ENCODE data around the gene CSNK1G1. TPM values are rescaled to one million over a fixed set of nuclear protein-coding genes. Genes with fewer than 3 reads are reported as not detected.
A peak's percentile ranks its signal among the peaks of the same experiment; 100 is the strongest.

CSNK1G1 gene
- total RNA-seq, 1 donor from 2014 or later, result 19.8 TPM

GRCh38 chr15:64164436-64164835 lies 191.5 kb downstream of the CSNK1G1 start:
- H3K27ac ChIP-seq, result peak overlapping the region; percentile 96
- intact Hi-C loops (cut with DNase I), result no loop called here
- TF ChIP-seq, protein P1, sequence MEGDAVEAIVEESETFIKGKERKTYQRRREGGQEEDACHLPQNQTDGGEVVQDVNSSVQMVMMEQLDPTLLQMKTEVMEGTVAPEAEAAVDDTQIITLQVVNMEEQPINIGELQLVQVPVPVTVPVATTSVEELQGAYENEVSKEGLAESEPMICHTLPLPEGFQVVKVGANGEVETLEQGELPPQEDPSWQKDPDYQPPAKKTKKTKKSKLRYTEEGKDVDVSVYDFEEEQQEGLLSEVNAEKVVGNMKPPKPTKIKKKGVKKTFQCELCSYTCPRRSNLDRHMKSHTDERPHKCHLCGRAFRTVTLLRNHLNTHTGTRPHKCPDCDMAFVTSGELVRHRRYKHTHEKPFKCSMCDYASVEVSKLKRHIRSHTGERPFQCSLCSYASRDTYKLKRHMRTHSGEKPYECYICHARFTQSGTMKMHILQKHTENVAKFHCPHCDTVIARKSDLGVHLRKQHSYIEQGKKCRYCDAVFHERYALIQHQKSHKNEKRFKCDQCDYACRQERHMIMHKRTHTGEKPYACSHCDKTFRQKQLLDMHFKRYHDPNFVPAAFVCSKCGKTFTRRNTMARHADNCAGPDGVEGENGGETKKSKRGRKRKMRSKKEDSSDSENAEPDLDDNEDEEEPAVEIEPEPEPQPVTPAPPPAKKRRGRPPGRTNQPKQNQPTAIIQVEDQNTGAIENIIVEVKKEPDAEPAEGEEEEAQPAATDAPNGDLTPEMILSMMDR (IDR thresholded peaks at IDR 0.05), result no peak
- peaks cover 28% of the 10 kb centered on the region for H3K4me1 ChIP-seq
- H3K27me3 ChIP-seq, result no peaks in the 10 kb centered on the region
- H3K9me3 ChIP-seq, result no peaks in the 10 kb centered on the region
- DNase-seq (no peak), ATAC-seq (no peak)
- H3K36me3 ChIP-seq, result peaks cover 23% of the 10 kb centered on the region
- H3K4me3 ChIP-seq, result no peak overlapping the region

DNA sequence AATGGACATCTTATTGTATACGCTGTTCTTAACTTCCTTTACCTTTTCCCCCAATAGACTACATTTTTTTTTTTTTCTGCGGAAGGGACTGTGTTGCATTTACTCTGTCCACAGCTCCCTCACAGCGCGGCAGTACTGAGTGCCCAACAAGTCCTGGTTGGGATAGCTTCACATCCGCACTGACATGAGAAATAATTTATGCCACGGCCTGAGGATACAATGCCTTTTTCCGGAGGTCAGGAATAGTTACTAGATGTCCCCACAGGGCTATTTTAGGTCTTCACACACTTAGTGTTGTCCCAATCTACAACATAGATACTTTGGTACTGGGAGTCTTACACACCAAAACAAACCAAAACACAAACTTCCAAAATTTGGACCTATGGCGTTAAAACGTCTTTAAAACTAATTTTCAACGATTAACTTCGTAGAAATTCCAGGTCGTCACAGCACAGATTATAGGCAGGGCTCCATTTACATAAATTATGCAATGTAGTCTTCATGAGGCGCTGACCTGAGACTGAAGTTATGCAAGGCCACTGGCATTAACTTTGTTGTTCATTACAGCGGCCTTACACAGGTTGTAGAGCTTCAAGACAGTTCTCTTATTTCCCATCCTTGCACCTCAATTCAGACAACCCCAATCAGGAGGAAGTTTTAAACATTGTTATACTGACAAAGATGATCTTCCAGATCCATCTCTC lies 192.2 kb downstream of the CSNK1G1 start:
- peak overlapping the region; percentile 89 for H3K4me3 ChIP-seq
- intact Hi-C loops (cut with DNase I), result no loop called here
- no peaks in the 10 kb centered on the region for H3K9me3 ChIP-seq
- DNase-seq (no peak), ATAC-seq (peak; percentile 3)
- no peaks in the 10 kb centered on the region for H3K27me3 ChIP-seq
- H3K27ac ChIP-seq, result peak overlapping the region; percentile 96
- TF ChIP-seq, protein P1 (IDR thresholded peaks at IDR 0.05), result no peak
- peaks cover 32% of the 10 kb centered on the region for H3K4me1 ChIP-seq
- peaks cover 29% of the 10 kb centered on the region for H3K36me3 ChIP-seq

DNA sequence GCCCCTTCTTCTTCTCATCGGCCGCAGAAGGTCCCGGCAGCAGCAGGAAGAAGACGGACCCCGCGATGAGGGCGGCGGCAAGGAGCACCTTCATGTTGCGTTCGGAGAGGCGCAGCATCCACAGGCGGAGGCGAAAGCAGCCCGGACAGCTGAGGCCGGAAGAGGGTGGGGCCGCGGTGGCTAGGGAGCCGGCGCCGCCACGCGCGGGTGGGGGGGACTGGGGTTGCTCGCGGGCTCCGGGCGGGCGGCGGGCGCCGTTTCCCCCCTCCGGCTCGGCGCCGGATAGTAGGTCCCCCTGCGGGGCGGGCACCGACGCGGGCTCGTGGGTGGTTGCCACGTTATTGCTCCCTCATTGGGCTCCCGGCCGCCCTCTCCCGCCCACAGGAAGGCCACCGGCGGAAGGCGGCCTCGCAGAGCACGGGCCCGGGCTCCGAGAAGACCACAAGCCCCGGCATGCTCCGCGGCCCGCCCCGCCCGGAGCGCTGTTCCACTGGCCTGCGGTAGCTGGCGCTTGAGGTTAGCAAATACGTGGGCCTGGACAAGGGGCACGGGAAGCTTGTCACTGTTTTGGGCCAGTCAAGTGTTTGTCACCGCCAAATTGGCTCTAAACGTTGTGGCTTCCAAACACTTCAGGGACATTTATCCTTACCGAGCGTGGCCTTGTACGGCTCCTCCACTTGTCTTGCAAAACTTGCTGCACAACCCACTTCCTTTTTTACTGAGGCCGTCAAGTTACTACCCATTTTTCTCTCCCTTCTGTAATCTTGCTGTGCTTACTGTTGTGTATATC lies 192.9 kb downstream of the CSNK1G1 start, which contains the start of gene PPIB:
PPIB (minus strand) TSS at position 154 of the 790 bp plus-strand sequence; CDS start at position 118, 36 bp downstream.
- H3K36me3 ChIP-seq, result peaks cover 36% of the 10 kb centered on the region
- H3K4me1 ChIP-seq, result peaks cover 37% of the 10 kb centered on the region
- no peaks in the 10 kb centered on the region for H3K27me3 ChIP-seq
- H3K27ac ChIP-seq, result peak within 1 kb of the TSS; percentile 96
- H3K4me3 ChIP-seq, result peak within 1 kb of the TSS; percentile 89
- no peaks in the 10 kb centered on the region for H3K9me3 ChIP-seq
- peak; percentile 96 for ATAC-seq
- DNase-seq, result peak; percentile 100
- intact Hi-C loops (cut with DNase I), result no loop called here
- TF ChIP-seq, protein P1 (IDR thresholded peaks at IDR 0.05), result peak; percentile 51

DNA sequence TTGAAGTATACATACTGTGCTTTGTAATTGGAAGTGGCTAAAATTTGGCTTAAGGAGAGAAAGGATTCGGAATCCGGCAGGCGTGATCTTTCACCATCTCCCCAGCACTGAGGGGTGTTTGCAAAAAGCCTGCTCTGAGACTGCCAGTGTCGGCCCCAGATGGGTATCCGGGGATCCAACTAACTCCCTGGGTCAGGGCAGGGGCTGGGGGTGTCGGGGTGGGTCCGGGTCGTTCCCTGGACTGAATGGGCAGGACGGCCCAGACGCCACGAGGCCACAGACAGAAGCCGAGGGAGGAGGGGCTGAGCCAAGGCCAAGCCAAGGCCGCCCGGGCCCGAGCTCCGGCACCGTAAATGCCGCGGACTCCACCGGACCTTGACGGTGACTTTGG lies 193.5 kb downstream of the CSNK1G1 start:
- TF ChIP-seq, protein P1 (IDR thresholded peaks at IDR 0.05), result no peak
- intact Hi-C loops (cut with DNase I), result no loop called here
- Histone ChIP-seq H3K9me3 (no peaks in the 10 kb centered on the region), H3K4me1 (peaks cover 37% of the 10 kb centered on the region), H3K36me3 (peaks cover 42% of the 10 kb centered on the region), H3K27me3 (no peaks in the 10 kb centered on the region), H3K27ac (peak overlapping the region; percentile 96), H3K4me3 (peak overlapping the region; percentile 89)
- DNase-seq (no peak), ATAC-seq (peak; percentile 56)

DNA sequence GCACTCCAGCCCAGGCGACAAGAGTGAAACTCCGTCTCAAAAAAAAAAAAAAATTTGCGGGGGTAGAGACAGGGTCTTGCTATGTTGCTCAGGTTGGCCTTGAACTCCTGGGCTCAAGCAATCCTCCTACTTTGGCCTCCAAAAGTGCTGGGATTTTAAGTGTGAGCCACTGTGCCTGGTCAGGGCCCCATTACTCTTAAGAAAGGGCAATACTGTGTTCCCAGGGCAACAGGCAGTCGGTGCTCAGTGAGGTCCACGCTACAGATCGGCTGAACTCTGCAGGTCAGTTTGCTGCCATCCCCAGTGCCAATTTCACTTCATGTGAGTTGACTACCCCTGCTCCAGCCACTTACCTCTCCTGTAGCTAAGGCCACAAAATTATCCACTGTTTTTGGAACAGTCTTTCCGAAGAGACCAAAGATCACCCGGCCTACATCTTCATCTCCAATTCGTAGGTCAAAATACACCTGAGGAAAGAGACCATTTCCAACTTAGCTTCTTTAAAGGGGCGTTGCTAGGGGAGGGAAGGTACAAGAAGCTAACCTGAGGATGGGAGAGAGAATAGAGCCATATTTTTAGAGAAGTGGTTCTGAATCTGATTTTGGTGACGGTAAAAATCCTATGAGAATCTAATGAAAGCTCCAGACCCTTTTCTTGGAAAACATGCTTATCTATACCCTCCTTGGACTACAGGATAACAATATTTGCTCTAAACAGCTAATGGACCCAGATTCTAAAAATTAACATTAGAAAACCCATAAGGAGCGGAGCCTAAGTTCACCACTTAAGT lies 194.1 kb downstream of the CSNK1G1 start:
- Histone ChIP-seq H3K4me3 (peak overlapping the region; percentile 89), H3K27me3 (no peaks in the 10 kb centered on the region), H3K36me3 (peaks cover 48% of the 10 kb centered on the region), H3K9me3 (no peaks in the 10 kb centered on the region), H3K27ac (peak overlapping the region; percentile 96), H3K4me1 (peaks cover 37% of the 10 kb centered on the region)
- TF ChIP-seq, protein P1 (IDR thresholded peaks at IDR 0.05), result no peak
- DNase-seq (no peak), ATAC-seq (no peak)
- intact Hi-C loops (cut with DNase I), result no loop called here

All from upper lobe of right lung (tissue), 1 donor.